ENCODE data around the gene CHML.

DNA sequence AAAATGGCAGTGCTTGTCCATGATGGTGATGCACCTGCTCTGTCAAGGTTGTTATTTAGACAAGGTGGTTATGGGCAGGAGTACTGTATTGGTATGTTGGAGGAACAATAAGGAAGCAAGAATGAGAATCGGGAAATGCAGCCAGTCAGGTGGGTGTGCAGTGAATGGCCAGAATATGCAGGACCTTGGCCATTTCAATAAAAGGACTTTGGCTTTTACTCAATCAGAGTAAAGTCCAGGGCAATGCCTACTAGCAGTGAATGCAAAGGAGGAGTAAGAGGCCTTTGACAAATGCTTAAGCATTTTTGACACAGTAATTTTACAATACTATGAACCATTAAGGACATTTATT lies 2.4 kb upstream of the CHML start:
- TF ChIP-seq CTCF (conservative IDR thresholded peaks at IDR 0.05; ENCODE audit: low read length): no peak
- no peak for TF ChIP-seq EZH2phosphoT487 (IDR thresholded peaks at IDR 0.05; ENCODE audit: borderline replicate concordance)
